ENCODE data around the gene LDHD.

LDHD gene

DNA sequence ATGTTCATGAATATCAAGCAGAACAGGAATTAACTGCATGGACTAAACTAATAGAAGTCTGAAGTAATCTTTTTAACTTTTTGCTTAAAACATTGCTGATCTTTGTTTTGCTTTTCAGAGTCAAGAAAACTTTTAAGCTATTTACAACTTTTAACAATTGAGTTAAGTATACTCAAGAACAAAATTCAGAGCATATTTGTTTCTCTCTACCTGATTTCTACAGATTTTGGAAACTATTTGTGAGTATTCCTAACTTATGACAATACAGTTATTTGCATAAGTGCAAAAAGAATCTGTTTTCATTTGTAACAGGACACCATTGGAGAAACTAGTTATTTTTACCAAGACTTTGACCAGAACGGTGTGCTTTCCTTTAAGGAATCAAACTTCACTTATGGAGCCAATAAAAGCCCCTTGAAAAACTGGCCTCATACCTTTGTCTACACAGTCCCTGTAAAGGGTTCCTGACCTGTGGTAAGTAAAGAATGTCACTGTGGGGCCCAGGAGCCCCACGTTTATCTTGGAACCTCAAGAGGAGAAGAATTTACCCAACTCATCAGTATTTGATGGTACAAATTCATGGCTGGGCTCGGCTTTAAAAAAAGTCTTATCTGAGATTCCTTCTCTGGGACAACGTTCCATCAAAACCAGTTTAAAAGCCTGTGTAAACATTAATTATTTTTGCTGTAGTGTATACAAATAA, 11.3 kb upstream of the LDHD start:
- POLR2A ChIA-PET: no interaction called here
- no peak for DNase-seq (ENCODE audit: extremely low spot score)
- TF ChIP-seq, protein P1, sequence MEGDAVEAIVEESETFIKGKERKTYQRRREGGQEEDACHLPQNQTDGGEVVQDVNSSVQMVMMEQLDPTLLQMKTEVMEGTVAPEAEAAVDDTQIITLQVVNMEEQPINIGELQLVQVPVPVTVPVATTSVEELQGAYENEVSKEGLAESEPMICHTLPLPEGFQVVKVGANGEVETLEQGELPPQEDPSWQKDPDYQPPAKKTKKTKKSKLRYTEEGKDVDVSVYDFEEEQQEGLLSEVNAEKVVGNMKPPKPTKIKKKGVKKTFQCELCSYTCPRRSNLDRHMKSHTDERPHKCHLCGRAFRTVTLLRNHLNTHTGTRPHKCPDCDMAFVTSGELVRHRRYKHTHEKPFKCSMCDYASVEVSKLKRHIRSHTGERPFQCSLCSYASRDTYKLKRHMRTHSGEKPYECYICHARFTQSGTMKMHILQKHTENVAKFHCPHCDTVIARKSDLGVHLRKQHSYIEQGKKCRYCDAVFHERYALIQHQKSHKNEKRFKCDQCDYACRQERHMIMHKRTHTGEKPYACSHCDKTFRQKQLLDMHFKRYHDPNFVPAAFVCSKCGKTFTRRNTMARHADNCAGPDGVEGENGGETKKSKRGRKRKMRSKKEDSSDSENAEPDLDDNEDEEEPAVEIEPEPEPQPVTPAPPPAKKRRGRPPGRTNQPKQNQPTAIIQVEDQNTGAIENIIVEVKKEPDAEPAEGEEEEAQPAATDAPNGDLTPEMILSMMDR (IDR thresholded peaks at IDR 0.05; ENCODE audit: control extremely low read depth, extremely low read depth, low read depth, missing control alignments): no peak
- CTCF ChIA-PET: interaction anchor here (1.3 to 1.5 kb wide), 2 partner anchors 16 to 119 kb away, joined by 3 to 5 read pairs; no protein-coding TSS in a partner anchor

DNA sequence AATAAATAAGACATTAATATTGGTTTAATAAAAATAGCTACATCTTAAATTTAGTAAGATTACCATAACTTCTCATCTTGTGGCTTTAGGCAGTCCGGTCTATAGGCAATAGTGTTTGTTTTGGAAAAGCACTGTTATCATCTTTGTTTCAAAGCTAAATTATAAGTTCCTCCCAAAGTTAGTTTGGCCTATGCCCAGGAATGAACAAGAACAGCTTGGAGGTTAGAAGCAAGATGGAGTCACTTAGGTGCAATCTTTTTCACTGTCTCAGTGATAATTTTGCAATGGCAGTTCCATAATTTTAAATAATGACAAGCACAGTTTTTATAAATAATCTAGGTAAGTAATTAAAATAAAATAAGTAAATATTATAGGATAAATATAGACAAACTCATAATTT, 6.0 kb upstream of the LDHD start:
- no peak for DNase-seq (ENCODE audit: extremely low spot score)
- CTCF ChIA-PET: interaction anchor here (1.3 to 4.8 kb wide), 2 partner anchors 12 to 53 kb away, joined by 3 to 32 read pairs; no protein-coding TSS in a partner anchor
- TF ChIP-seq, protein P1 (IDR thresholded peaks at IDR 0.05; ENCODE audit: control extremely low read depth, extremely low read depth, low read depth, missing control alignments): no peak
- POLR2A ChIA-PET: no interaction called here

DNA sequence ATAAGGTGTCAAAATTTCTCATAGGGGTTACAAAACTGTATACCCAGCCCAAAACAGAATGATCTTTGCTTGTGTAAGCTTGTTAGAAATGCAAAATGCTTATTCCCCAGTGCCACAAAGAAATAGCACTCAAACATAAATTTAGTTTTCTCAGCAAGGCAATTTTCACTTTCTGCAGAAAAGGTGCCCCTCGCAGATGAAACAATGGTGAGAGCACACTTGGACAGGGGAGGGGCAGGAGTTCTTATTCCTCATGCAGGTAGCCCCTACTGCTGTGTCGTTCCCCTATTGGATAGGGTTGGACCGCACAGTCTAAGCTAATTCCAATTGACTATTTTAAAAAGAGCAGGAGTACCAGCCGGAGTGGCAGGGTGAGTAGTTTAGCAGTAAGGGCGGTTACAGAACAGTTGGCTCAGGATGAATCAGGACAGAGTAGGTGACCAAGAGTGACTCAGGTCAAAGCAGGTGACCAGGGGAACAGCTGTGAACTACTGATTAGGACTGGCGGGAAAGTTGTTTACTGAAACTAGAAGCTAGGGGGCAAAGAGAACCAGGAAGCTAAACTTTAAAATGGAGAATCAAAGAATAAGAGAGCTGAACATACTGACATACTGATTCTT, 5.5 kb upstream of the LDHD start:
- TF ChIP-seq, protein P1 (IDR thresholded peaks at IDR 0.05; ENCODE audit: control extremely low read depth, extremely low read depth, low read depth, missing control alignments): no peak
- CTCF ChIA-PET: interaction anchor here (1.1 to 4.8 kb wide), 3 partner anchors 12 to 78 kb away, joined by 3 to 32 read pairs (median 3); no protein-coding TSS in a partner anchor
- no peak for DNase-seq (ENCODE audit: extremely low spot score)
- POLR2A ChIA-PET: no interaction called here

DNA sequence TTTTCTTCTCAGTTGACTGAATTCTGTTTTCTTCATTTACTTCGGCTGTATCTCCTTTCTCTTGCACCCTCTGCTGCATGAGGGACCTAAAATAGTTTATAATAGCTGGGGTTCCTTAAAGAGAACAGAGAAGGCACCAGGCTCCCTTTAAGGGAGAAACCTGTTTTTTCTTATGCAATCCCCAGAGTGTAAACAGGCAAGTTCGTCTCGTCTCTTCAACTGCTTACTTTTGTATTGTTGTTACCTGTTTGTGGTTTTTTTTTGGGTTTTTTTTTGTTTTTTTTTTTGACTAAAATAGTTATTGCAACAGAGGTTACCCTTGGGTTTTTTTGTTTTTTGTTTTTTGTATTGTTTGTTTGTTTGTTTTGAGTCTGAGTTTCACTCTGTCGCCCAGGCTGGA, 3.7 kb upstream of the LDHD start:
- ChIA-PET CTCF (interaction anchor here (4.8 kb wide), 1 partner anchor 10 kb away, joined by 32 read pairs; no protein-coding TSS in a partner anchor), POLR2A (no interaction called here)
- DNase-seq (ENCODE audit: extremely low spot score): no peak
- TF ChIP-seq, protein P1 (IDR thresholded peaks at IDR 0.05; ENCODE audit: control extremely low read depth, extremely low read depth, low read depth, missing control alignments): no peak

DNA sequence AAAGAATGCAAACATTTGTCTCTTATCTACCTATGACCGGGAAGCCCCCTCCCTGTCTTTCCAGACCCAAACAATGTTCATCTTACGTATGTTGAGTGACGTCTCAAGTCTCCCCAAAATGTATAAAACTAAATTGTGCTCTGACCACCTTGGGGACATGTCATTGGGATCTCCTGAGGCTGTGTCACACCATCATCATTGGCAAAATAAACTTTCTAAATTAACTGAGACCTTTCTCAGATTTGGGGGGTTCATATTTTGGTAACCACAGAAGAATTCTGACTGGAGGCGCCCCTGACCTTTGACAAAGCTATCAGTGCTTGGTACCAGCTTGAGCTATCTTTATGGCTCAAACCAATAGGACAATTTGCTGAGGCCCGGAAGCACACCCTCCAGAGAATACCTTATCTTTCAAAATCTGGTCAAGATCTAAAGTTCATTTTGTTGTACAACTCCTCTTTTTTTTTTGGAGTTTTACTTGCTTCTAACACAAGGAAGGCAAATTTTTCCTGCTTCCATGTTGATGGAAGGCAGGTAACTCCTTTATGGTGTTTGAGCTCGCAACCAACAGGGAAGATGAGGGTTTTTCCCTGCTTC, 2.5 kb upstream of the LDHD start:
- TF ChIP-seq, protein P1 (IDR thresholded peaks at IDR 0.05; ENCODE audit: control extremely low read depth, extremely low read depth, low read depth, missing control alignments): no peak
- ChIA-PET POLR2A (no interaction called here), CTCF (interaction anchor here (0.9 to 4.8 kb wide), 4 partner anchors 9 to 256 kb away, joined by 3 to 32 read pairs (median 3); no protein-coding TSS in a partner anchor)
- DNase-seq (ENCODE audit: extremely low spot score): no peak

DNA sequence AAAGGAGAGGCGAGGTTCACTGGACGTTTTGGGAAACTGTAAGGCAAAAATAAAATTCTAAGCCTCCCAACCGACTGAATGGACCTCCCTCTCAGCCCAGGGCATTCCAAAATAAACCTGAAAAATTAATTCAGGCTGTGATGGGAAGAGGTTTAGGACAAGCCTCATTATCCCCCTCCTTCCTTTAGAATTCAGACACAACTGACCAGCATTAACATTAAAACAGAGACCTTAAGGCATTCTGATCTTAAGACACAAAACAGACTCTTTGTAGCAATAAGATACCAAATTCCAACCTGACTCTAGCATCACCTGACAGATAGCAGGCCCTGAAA, 298 bp upstream of the LDHD start:
- no peak for DNase-seq (ENCODE audit: extremely low spot score)
- TF ChIP-seq, protein P1 (IDR thresholded peaks at IDR 0.05; ENCODE audit: control extremely low read depth, extremely low read depth, low read depth, missing control alignments): no peak
- ChIA-PET POLR2A (no interaction called here), CTCF (interaction anchor here (1.3 kb wide), 1 partner anchor 118 kb away, joined by 5 read pairs; the partner anchor contains the start of gene ZNRF1)

All from GM10248 (cell line).